ENCODE measurements around the gene DTNBP1.

- TF ChIP-seq, protein P1, sequence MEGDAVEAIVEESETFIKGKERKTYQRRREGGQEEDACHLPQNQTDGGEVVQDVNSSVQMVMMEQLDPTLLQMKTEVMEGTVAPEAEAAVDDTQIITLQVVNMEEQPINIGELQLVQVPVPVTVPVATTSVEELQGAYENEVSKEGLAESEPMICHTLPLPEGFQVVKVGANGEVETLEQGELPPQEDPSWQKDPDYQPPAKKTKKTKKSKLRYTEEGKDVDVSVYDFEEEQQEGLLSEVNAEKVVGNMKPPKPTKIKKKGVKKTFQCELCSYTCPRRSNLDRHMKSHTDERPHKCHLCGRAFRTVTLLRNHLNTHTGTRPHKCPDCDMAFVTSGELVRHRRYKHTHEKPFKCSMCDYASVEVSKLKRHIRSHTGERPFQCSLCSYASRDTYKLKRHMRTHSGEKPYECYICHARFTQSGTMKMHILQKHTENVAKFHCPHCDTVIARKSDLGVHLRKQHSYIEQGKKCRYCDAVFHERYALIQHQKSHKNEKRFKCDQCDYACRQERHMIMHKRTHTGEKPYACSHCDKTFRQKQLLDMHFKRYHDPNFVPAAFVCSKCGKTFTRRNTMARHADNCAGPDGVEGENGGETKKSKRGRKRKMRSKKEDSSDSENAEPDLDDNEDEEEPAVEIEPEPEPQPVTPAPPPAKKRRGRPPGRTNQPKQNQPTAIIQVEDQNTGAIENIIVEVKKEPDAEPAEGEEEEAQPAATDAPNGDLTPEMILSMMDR (IDR thresholded peaks at IDR 0.05) = no peak
- peak in 1 of 2 donors; percentile 50 for TF ChIP-seq POLR2A (IDR thresholded peaks at IDR 0.05)
- TF ChIP-seq POLR2AphosphoS5 (IDR thresholded peaks at IDR 0.05; ENCODE audit: insufficient read depth in 1 of 2, low read depth in 1 of 2) = peak; percentile 44 to 62
Observed at GRCh38 chr6:15662326-15663129, at the start of gene DTNBP1.

Data from vagina (tissue), 2 donors.